GM19372 (cell line): ENCODE measurements around the gene KCNH1.

Experiments used
- ATAC-seq: cut with Tn5 transposase; IDR thresholded peaks from one replicate; pipeline ENCODE4 v1.9.1; 2021; ENCODE audit warnings: mild to moderate bottlenecking, low read depth, moderate library complexity; ENCODE audit not compliant: unreplicated experiment

The KCNH1 gene, protein sequence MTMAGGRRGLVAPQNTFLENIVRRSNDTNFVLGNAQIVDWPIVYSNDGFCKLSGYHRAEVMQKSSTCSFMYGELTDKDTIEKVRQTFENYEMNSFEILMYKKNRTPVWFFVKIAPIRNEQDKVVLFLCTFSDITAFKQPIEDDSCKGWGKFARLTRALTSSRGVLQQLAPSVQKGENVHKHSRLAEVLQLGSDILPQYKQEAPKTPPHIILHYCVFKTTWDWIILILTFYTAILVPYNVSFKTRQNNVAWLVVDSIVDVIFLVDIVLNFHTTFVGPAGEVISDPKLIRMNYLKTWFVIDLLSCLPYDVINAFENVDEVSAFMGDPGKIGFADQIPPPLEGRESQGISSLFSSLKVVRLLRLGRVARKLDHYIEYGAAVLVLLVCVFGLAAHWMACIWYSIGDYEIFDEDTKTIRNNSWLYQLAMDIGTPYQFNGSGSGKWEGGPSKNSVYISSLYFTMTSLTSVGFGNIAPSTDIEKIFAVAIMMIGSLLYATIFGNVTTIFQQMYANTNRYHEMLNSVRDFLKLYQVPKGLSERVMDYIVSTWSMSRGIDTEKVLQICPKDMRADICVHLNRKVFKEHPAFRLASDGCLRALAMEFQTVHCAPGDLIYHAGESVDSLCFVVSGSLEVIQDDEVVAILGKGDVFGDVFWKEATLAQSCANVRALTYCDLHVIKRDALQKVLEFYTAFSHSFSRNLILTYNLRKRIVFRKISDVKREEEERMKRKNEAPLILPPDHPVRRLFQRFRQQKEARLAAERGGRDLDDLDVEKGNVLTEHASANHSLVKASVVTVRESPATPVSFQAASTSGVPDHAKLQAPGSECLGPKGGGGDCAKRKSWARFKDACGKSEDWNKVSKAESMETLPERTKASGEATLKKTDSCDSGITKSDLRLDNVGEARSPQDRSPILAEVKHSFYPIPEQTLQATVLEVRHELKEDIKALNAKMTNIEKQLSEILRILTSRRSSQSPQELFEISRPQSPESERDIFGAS

DNA sequence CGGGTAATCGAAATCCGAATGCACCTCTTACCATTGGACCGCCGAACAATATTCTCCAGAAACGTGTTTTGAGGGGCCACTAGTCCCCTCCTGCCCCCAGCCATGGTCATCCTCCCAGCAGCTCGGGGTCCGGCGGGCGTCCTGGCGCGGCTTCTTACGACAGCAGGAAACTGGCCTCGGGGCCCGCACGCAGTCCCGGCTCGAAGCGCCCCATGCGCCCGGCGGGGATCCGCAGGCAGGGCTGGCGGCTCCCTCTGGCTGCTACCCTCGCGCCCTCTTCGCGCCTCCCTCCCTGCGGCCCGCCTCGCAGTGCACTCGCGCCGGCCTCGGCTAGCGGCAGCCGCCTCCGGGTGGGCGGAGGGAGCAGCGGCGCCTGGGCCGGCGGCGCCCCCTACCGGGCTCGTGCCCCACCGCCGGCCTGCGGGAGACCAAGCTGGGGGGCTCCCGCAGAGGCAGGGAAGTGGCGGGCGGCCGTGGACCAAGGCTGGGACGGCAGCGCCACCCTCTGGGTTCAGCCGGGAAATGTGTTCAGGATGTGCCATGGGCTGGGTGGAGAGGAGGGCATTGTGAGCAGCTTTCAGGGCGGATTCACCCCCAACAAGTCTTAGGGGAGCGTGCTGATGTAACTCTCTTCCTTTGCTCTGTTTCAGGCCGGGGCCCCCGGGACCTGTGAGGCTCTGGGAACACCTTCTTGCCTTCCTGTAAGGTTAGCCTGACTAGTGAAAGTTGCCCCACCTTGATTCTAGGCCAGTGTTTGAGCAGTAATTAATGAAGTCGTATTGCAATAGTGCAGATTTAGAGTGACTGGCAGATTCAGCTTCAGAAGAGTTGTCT lies at the start of gene KCNH1:
Gene KCNH1 (minus strand): TSS at position 313 of the 834 bp plus-strand sequence. CDS start 203 bp downstream, at position 110.
- ATAC-seq, result peak; percentile 97

DNA sequence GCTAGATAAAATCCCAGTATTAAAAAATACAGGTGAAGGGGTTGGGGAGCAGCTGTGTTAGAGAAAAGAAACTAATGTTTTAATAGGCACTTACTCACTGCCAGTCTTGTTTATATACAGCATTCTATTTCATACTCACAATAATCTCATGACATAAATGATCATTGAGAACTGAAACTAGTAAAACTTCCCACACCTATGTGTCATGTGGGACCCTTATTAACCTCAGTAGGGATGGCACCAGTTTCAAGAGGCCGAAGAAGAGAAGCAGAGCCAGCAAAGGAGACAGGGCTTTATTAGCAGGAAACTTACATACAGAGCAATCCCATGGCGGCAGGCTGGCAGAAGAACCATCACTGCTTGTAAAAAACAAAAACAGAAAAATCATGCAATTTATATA lies 48.8 kb upstream of the KCNH1 start:
- no peak for ATAC-seq

DNA sequence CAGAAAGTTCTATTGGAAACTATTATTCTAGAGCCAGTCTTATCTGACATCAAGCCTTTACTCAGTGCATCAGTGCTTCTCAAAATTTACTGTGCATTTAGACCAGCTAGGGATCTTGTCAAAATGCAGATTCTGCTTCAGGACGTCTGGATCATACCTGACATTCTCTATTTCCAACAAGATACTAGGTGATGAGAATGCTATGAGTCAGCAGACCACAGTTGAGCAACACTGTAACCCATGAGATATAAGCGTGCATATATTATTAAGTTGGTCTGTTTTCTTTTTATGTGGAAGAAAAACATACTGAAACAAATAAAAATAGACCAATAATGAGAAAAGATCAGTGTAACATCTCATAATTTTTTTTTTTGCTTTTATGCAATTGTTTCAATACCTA lies 40.4 kb upstream of the KCNH1 start:
- ATAC-seq, result no peak

DNA sequence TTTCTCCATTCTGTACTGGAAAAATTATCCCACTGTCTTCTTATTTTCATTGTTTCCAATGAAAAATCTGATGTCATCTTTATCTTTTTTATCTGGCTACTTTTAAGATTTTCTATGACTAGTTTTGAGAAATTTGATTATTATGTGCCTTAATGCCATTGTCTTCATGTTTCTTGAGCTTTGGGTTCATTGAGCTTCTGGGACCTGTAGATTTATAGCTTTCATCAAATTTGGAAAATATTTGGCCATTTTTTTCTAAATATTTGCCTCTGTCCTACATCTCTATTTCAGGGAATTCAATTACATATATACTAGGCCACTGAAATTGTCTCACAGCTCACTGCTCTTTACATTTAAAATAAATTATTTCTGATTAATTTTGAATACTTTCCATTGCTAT lies 38.7 kb upstream of the KCNH1 start:
- ATAC-seq, result no peak

DNA sequence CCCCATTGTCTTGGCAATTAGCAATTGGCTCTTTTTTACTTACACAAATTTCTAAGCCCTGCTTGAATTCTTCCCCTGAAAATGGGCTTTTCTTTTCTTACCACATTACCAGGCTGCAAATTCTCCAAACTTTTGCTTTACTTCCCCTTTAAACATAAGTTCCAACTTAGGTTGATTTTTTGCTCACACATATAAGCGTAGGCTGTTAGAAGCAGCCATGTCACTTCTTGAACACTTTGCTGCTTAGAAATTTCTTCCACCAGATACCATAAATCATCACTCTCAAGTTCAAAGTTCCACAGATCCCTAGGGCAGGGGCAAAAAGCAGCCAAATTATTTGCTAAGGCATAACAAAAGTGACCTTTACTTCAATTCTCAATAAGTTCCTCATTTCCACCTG lies 35.4 kb upstream of the KCNH1 start:
- ATAC-seq, result no peak

DNA sequence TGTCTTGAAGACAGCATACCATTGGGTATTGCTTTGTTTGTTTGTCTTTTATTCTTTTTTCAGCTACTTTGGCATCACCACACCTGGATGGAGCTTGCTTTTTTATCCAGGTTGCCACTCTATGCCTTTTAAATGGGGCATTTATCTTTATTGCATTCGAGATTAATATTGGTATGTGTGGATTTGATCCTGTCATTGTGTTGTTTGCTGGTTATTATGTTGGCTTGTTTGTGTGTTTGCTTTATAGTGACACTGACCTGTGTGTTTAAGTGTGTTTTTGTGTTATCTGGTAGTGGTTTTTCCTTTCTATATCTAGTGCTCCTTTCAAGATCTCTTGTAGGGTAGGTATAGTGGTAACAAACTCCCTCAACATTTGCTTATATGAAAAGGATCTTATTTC lies 24.9 kb upstream of the KCNH1 start:
- no peak for ATAC-seq

DNA sequence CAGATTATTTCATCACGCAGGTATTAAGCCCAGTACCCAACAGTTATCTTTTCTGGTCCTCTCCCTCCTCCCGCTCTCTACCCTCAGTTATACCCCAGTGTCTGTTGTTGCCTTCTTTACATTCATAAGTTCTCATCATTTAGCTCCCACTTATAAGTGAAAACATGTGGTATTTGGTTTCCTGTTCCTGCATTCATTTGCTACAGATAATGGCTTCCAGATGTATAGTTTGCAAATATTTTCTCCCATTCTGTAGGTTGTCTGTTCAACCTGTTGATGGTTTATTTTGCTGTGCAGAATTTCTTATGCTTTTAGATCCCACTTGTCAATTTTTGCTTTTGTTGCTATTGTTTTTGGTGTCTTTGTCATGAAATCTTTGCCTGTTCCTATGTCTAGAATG lies 21.1 kb upstream of the KCNH1 start:
- no peak for ATAC-seq

DNA sequence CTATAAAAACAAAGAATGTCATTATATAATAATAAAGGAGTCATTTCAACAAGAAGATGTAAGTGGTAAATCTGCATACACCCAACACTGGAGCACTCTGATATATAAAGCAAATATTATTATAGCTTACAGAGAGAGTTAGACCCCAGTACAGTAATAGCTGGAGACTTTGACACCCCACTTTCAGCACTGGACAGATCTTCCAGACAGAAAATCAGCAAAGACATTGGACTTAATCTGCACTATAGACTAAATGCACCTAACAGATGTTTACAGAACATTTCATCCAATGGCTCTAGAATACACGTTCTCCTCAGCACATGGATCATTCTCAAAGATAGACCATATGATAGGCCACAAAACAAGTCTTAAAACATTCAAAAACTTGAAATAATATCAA lies 20.0 kb upstream of the KCNH1 start:
- ATAC-seq, result no peak

DNA sequence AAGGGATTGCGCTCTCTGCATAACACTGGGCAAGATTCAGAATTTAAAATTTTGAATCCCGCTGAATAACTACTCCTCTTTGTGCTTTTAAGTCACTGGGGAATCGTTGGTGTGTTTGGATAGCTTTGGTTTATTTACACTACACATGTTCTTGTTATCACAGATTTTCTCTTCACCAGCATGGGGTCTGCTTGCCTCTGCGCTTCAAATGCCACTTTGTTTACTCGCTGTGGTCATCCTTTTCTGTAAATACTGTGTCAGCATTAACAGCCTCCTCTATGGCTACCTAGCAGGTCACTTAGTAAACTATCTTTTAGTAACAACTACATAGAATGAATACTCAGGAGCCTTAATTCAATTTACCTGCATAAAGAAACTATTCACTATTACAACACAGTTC lies 14.4 kb upstream of the KCNH1 start:
- ATAC-seq, result no peak

DNA sequence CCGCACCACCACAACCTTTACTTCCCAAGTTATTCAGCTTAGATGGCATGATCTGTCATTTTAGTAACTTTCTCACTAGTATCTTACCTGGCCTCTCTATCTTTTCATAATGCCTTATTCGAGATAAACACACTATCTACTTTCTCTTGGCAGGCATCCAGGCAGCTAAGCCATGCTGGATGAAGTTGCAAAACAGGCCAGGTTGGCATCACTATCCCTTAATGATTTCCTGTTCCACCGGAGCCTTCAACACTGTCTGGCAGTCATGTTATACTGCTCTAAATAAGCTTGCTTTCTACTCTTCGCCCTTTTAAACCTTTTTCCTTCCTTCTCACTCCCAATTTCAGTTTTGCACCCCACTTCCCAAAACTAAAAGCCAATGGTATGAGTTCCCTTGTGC lies 12.0 kb upstream of the KCNH1 start:
- no peak for ATAC-seq

DNA sequence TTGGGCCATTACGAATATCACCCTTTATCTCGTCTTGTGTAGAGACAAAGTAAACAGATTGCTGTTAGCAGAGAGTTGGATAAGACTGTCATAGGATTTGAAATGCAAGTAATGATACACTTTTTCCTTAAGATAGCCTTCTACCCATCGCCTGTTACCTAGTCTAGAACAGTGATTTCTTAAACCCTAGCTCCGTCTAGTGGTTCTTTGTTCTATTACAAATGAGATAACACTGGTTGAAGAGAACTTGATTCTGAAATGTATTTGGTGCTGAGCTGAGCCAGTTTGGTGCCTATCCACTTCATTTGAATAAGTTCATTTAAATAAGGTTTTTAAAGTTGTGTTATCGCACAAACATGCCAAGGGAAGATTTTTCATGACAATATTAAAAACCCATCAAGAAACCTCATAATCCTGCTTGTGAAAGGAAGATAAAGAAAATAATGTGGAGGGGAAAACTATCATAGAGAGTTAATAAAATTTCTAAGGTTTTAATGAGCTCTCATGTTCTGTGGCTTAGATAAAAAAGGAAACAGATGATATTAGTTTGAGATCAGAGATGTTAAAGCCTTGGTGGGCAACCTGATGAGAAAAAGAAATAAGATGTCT lies 1.5 kb upstream of the KCNH1 start:
- ATAC-seq, result no peak

DNA sequence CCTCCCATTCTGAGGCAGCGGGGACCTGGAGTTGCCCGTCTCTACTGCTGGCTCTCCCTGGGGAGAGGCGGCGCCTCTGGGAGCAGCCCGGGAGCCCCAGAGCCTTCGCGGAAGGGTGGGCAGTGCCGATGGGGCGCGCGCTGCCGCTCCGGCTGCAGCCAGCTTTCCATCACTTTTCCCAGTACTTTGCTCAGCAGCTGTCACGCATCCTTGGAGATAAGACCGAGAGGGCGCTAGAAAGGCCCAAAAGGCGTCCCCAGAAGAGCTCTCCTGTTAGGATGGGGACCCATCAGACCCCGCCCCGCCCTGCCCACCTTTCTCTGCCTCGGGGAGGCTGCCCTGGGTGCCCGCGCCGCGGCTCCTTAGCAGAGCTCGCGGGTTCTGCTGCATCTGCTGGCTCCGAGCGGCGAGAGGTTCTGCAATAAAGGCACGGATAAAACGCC lies 534 bp downstream of the KCNH1 start:
- ATAC-seq, result no peak

DNA sequence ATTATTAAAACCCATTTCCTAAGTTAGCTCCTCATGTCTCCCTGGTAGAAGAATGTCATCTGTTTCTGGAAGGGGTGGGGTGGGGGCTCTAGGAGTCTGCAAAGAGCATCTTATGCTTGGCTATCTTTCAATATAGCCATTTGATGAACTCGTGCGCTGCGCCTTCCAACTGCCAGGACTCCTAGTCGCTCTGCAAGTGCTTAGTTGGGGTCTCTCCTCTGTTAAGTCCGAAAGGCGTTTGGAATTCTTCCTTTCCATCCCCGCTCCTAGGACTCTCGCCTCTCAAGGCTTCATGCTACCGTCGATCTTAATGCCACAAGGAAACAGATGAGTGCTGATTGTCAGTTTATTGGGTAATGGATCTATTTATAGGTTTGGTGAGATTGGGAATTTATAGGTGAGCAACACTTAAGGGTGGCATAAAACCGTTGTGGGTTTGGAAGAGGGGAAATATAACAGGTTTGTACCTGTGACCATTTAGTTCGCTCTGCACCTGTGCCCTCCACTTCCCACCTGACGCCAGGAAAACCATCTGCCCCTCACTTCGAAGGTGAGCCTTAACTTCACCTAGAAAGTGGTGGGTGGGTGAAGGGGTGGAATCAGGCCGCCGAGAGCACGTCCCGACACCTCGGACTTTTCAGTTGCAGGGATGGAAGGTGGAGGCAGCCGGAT lies 1.1 kb downstream of the KCNH1 start:
- ATAC-seq, result no peak

DNA sequence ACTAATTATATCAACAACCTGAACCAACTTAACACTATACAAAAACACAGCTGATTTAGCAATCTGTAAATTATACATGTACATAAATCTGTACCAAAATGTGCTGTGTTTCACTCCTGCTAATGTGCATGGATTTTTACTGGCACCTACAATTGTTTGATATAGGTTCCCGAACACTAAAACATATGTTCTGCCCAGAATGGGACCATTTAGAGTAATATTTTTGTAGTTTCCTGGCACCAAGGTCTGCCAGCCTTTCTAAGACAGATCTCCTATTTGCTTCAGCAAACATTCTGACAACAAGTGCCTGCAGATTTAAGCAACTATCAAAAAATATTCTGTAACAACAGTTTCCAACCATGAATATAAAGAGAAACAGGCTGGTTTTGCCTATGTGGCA lies 4.2 kb downstream of the KCNH1 start:
- ATAC-seq, result no peak

DNA sequence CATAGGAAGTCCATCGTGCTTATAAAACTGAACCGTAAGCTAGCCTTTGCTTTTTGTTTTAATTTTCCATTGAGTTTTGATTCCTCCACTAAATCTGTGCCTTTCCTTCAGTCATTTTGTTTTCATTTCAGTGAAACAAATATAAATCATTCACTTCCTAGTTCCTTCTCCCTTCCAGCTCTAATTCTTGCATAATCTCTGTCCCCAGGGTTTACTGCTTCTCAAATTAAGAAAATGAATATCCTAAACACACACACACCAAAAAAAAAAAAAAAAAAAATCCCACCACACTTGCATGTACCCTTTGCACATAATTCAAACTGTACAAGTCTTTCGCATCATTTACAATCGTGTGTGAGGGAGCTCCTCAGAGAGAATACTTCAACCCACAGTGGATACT lies 6.8 kb downstream of the KCNH1 start:
- ATAC-seq, result no peak

DNA sequence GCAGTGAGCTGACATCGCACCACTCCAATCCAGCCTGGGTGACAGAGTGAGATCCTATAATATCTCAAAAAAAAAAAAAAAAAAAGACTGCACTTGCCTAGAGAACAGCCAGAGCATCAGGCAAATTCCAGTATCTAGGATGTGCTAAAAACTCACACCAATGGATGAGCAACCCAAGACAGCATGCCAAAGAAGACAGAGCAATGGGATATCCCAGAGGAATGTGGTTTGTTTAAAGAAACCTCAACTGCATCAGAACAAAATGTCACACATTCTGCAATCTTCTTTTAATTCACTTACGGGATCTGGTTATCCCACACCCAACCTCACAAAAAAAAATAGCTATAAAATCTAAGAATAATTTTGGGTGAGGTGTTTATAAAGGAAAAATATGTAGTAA lies 7.3 kb downstream of the KCNH1 start:
- ATAC-seq, result no peak

DNA sequence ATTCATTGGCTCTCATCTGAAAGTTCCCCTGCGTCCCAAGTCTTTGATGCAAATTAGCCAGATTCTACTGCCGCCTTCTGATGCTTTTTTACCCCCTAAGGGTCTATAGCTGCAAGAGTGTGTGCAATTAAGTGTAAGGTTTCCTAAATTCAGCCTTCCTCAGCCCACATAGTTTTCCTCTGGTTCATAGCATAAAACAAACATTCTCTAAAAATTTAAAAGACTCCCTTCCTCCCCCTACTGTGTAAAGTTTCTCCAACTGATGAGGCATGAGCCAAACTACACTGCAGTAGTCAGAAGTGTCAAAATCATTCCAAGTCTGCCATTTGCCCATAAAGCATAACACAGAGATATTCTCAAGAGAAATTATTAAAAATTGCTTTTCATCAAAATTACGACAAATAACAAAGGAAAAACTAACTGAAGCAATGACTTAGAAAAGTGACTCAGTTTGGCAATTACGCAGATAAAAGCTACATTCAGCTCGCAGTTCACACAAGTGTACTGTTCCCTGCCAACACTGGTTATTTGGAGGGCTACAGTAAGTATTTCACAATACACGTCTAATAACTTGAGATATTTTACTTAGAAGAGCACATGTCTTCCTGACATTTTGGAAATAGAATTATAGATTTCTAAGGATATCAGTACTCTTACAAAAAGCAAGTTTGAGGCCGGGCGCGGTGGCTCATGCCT lies 15.4 kb downstream of the KCNH1 start:
- ATAC-seq, result no peak

DNA sequence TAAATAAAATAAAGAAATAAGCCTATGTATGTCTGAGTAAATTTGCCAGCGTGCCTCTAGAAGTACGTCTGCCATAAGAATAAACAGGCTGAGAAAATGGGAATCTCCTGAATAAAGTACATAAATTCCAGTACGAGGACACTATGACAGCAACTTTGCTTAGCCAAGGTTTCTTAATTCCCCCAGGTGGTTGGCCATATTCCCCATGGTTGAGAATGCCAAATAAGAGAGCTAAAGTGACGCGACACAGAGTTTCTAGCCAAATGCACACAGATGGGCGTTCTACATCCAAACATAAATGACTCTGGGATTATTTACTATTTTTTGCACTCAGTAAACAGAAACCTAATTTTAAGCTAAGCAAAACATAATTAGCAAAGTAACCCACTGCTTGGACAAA lies 19.5 kb downstream of the KCNH1 start:
- ATAC-seq, result no peak

DNA sequence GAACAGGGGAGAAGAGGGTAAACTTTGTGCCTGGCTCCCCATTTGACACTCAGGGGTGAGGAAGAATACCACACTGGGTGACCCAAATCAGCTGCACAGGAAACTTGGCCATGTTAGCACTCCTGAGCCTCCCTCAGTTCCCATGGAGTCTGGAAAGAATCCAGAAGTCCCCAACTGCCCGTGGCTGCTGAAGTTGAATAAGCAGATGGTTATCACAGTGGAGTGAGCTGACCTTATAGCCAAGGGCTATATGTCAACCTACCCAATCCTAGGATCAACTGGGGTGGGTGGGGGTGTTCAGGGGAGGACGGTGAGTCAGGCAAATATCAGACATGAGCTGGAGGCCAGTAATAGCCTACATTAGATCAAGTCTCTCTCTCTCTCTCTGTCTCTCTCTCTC lies 20.4 kb downstream of the KCNH1 start:
- ATAC-seq, result no peak
